Panc1 (cell line): ENCODE results near the gene FHIT.

Source experiments
- CTCF ChIP-seq: fragments of 450-650 bp; IDR thresholded peaks from 2 replicates; pipeline ENCODE4 v1.5.1; 2017; ENCODE audit warnings: mild to moderate bottlenecking
- POLR2AphosphoS5 ChIP-seq: IDR thresholded peaks from 2 replicates; pipeline ENCODE4 v1.6.1; 2012; ENCODE audit warnings: mild to moderate bottlenecking, low read depth, low read length, moderate library complexity
- REST ChIP-seq, 2 experiments: IDR thresholded peaks; 2 replicates each; pipeline ENCODE4 v1.6.1; 2011 to 2012; ENCODE audit warnings: low read depth in 2 of 2, control low read depth in 1 of 2, low read length in 1 of 2, mild to moderate bottlenecking in 1 of 2, moderate library complexity in 1 of 2; ENCODE audit not compliant: insufficient read depth in 1 of 2
- SIN3A ChIP-seq: IDR thresholded peaks from 2 replicates; pipeline ENCODE4 v1.6.1; 2012; ENCODE audit warnings: low read depth, mild to moderate bottlenecking, low read length, moderate library complexity, borderline replicate concordance; ENCODE audit not compliant: insufficient read depth

- TF ChIP-seq CTCF (no peak), POLR2AphosphoS5 (no peak), SIN3A (no peak), REST (IDR thresholded peaks at IDR 0.05; ENCODE audit: insufficient read depth in 1 of 2, low read depth in 2 of 2, low read length in 1 of 2) (no peak)
Measured at GRCh38 chr3:60490992-60491391, 760.3 kb downstream of the FHIT start.
